ENCODE results near the gene KCNS1.
A peak's percentile ranks its signal among the peaks of the same experiment; 100 is the strongest.
"Not testable (repeated sequence)": the region's sequence is repeated elsewhere in the genome, so short reads cannot be mapped to it uniquely, and the experiment has no call there.

The KCNS1 gene

DNA sequence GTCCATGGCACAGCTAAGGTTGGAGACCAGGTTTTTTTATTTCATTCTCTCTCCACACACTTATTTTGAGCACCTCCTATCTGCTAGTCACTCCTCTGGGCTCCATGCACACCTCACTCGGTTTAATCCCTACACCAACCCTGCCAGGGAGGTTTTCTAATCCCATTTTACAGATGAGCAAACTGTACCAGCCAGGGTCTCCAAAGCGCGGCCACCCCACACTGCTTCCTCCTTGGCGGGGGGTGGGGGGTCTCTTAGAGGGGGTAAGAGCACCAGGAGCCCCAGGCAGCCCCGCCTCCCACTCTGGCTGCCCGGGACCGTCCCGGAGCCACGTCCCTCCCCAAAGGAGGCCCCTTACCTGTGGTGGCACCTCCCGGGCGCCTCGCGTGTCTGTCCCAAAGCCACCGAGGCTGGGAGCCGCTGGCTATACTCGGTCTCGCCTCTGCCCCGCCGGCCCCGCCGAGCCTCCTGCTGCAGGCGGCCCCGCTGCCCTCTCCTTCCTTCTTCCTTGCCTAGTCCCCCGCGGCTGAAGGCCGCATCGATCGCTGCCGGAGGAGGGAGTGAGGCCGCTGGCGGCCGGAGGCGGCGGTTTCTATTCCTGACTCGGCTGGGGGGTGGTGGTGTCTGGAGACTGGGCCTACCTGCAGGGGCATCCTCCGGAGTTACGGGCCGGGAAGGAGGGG lies at the start of gene KCNS1:
TSS of gene KCNS1 (minus strand) at position 565 of the 683 bp plus-strand sequence. CDS start 1,891 bp downstream, outside the sequence.
- no peak for DNase-seq (ENCODE audit: low read depth in 4 of 4, low spot score in 1 of 4)

DNA sequence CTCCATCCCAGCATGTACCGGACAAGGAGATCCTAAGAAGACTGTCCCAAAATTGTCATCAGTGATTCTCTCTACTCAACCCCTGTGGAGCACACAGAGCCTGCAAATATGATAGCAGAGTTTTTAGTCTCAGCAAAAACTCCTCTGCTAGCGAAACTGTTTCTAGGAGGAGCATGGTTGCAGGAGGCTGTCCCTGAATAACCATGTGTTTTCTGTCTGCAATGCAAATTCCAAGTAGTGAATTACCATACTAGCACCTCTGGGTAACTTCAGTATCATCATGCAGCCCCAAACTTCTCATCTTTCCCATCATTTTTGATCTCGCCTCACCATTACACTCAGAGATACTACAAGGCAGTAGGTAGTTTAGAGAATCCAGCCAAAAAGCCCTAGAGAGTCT lies 48.1 kb upstream of the KCNS1 start:
- DNase-seq (ENCODE audit: low read depth in 4 of 4, low spot score in 1 of 4), result no peak

- DNase-seq (ENCODE audit: low read depth in 4 of 4, low spot score in 1 of 4), result no peak
These were observed 39.9 kb upstream of the KCNS1 start for GRCh38 chr20:45140836-45141235.

GRCh38 chr20:45139733-45140375 lies 38.9 kb upstream of the KCNS1 start:
- DNase-seq (ENCODE audit: low read depth in 4 of 4, low spot score in 1 of 4), result not testable (repeated sequence)

- DNase-seq (ENCODE audit: low read depth in 4 of 4, low spot score in 1 of 4), result peak; percentile 26 to 63 (median 45)
These were observed 37.8 kb upstream of the KCNS1 start for GRCh38 chr20:45138561-45139300.

DNA sequence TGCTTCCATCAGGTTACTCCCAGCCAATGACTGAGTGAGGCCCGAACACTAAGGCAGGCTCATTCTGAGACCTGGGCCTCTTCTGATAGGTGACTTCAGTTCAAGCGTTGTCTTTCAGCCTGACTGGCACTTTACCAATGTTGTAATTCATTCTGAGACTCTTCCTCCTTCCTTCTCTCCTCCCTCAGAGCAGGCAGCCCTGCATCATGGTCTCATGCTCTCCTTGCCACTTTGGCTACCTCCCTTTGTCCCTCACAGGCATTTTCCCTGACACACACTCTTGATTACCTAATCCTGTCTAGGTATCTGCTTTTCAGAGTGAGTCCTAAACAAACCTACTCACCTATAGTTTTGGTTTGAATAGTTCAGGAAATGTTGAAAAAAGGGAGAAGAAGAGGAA lies 36.0 kb upstream of the KCNS1 start:
- DNase-seq (ENCODE audit: low read depth in 4 of 4, low spot score in 1 of 4), result no peak

GRCh38 chr20:45128099-45128498 lies 27.2 kb upstream of the KCNS1 start:
- no peak for DNase-seq (ENCODE audit: low read depth in 4 of 4, low spot score in 1 of 4)

GRCh38 chr20:45124365-45124764 lies 23.4 kb upstream of the KCNS1 start, which contains the start of gene WFDC12:
Gene WFDC12, minus strand, starts transcription at chr20:45124465. Its CDS starts 18 bp downstream, at chr20:45124447.
- no peak for DNase-seq (ENCODE audit: low read depth in 4 of 4, low spot score in 1 of 4)

DNA sequence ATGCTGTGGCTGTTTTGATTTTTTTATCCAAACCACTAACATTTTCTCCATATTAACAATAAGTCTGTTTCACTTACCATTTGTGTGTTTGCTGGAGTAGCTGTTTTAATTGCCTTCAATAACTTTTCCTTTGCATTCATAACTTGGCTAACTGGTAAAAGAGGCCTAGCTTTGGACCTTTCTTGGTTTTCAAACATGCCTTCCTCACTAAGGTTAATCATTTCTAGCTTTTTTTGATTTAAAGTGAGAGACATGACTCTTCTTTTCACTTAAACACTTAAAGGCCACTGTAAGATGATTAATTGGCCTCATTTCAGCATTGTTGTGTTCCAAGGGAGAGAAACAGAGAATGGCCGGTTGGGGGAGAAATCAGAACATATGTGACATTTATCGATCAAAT lies 20.5 kb upstream of the KCNS1 start:
- DNase-seq (ENCODE audit: low read depth in 4 of 4, low spot score in 1 of 4), result no peak

DNA sequence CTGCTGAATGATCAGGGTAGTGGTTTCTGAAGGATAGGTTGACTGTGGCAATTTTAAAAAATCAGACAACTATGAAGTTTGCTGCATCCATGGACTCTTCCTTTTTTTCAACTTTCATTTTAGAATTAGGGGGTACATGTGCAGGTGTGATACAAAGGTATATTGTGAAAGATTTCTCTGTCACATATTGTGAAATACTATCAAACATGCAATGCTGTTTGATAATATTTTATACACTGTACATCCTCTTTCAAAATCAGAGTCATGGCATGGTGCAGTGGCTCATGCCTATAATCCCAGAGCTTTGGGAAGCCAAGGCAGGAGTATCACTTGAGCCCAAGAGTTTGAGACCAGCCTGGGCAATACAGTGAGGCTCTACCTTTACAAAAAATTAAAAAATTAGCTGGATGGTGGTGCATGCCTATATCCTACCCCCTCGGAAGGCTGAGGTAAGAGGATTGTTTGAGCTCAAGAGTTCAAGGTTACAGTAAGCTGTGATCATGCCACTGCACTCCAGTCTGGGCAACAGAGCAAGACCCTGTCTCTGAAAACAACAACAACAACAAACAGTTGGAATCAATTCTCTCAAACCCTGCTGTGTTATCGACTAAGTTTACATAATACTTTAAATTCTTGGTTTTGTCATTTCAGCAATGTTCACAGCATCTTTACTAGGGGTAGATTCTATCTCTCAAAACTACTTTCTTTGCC lies 18.8 kb upstream of the KCNS1 start:
- no peak for DNase-seq (ENCODE audit: low read depth in 4 of 4, low spot score in 1 of 4)

DNA sequence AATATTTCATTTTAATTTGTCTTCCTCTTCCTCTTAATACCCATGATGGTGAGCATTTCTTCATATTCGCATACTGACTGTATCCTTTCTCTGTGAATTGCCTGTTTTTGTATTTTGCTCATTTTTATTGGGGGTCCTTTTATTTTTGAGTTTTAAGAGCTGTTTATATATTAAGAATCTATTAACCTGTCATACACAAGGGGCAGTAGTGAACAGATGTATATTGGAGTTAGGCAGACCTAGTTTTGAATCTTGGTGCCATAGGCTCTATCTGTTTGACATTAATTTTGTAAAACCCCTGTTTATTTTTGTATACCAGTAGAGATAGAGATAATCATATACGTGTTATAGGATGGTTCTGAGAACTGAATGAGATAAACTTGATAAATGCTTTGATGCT lies 17.1 kb upstream of the KCNS1 start:
- DNase-seq (ENCODE audit: low read depth in 4 of 4, low spot score in 1 of 4), result no peak

DNA sequence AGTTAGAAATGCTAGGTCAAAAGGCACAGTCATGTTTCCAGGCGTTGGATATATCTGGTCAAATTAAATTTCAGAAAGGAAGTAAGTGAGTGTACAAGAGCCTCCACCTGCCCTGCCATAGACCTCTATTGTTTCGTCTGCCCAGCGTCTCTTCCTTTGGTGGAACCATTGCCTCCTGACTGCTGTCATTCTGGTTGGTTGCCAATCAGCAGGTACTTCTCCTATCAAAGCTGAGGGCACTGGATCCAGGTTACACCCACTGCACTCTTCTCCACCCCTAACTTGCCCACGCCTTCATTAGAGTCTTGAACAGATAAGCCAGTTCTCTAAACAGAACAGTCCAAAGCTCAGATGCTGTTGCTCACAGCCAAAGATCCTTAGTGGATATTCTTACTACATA lies 16.7 kb upstream of the KCNS1 start:
- no peak for DNase-seq (ENCODE audit: low read depth in 4 of 4, low spot score in 1 of 4)

- no peak for DNase-seq (ENCODE audit: low read depth in 4 of 4, low spot score in 1 of 4)
These were observed 14.9 kb upstream of the KCNS1 start for GRCh38 chr20:45115829-45116228.

DNA sequence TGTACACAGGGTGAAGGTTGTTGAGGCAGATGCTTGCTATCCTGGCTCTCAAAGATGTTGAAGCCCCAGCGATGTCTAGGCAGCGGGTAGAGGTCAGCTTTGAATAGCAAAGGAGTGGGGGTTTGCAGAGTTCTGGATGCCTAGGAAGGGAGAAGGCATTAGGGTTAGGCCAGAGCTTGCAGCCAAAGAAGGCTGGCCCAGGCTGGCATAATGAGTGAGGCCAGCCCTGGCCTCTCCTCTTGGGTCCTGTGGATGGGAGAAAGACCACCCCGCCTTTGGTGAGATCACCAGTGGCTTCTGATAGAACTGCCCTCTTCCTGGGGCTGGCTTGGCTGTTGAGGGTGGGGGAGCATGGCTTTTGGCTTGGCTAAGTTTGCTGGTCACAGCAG lies 14.5 kb upstream of the KCNS1 start:
- DNase-seq (ENCODE audit: low read depth in 4 of 4, low spot score in 1 of 4), result no peak

DNA sequence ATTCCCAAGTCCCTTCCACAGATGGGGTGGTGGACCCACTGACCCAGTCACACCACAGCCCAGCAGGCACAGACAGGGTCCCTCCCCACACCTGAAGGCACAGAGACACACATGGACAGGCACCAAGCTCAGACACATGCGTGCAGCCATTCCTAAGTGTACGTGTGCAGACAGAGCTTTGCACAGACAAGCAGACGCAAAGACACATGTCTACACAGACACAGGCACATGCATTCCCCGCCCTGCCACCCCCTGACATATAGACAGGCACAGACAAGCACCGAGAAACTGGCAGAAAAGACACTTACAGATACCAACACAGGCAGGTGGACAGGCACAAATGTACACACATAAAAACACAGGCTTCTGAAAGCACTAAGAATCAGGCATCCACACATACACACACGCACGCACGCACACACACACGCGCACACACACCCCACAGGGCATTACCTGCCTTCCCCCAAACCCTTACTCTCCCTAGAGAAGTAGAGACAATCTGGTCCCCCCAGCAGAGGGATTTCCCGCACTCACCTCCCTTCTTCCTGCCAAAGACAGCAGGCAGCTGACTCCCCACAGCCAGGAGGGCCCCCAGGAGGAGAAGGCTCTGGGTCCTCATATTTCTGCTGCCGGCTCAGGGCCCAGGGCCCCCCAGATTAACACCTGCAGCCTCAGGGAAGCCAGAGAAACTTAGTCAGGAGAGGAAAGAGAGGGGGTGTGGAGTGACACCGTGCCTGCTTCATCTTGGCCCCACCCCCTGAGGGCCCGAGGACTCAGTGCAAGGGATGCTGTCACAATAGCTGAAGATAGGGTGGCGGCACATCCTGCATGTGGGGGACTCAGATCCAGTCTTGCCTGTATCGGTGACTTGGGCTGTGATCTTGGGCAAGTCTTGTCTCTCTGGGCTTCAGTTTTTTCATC lies 13.8 kb upstream of the KCNS1 start, which contains the start of gene WFDC5:
TSS of gene WFDC5 (minus strand) at position 710 of the 921 bp plus-strand sequence. CDS start at position 619, 91 bp downstream.
- no peak for DNase-seq (ENCODE audit: low read depth in 4 of 4, low spot score in 1 of 4)

DNA sequence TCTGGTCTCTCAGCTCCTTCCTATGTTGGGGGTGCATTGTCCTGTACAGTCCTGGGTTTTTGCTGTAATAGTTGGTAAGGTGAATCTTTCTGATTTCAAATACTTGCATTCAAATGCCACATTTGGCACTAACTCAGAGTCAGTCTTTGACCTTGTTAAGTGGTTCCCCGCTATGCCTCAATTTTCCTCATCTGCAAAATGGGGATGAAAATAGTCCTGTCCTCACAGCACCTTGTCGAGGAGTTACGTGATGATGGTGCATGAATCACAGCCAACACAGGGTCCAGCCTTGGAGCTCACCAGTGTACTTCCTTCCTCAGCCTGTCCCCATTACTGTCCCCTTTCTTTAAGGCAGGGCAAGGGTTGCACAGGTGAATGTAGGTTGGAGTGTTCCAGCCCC lies 12.9 kb upstream of the KCNS1 start:
- no peak for DNase-seq (ENCODE audit: low read depth in 4 of 4, low spot score in 1 of 4)

- DNase-seq (ENCODE audit: low read depth in 4 of 4, low spot score in 1 of 4), result no peak
These were observed 11.8 kb upstream of the KCNS1 start for GRCh38 chr20:45112754-45113153.

DNA sequence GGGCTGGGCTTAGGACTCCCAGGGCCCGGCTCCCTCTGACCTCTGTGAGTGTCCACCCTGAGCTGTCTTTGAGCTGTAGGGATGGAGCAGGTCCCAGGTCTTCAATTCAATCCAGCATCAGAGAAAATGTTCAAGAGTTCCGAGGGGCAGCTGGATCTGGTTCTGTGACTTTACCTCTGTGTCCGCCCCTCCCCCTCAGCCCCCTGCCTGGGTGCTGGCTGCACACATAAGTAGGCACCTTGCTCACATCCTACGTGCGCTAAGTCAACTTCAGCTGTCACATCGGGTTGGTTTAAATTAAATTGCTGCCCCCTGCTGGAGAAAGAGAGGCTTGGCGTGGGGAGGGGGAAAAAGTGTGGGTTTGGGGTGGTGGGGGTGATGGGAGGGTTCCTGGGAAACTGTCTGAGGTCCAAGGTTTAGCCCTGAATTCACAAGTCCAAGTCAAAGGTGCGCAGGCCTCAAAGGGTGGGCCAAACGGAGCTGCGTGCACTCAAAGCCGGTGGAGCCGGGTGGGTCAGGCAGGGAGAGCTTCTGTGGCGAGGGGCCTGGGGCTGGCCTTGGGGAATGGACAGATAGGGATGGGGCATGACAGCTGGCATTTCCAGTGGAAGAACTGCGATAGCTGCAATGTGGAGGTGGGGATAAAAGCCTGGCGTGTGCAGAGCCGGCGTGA lies 11.0 kb upstream of the KCNS1 start:
- no peak for DNase-seq (ENCODE audit: low read depth in 4 of 4, low spot score in 1 of 4)

GRCh38 chr20:45111285-45111684 lies 10.4 kb upstream of the KCNS1 start:
- DNase-seq (ENCODE audit: low read depth in 4 of 4, low spot score in 1 of 4), result no peak

GRCh38 chr20:45110301-45110700 lies 9.4 kb upstream of the KCNS1 start:
- no peak for DNase-seq (ENCODE audit: low read depth in 4 of 4, low spot score in 1 of 4)
